Astrocyte (in vitro differentiated cells and primary cell): ENCODE measurements around the gene LRP4. TPM values are rescaled to one million over a fixed set of nuclear protein-coding genes. Genes with fewer than 3 reads are reported as not detected.

Experiments used
- DNase-seq: peaks from one replicate; pipeline ENCODE4 v3.0.0-alpha.2; 2010; ENCODE audit warnings: low read depth
- FAIRE-seq: peaks from 2 replicates; lab custom pipeline; 2011; peaks lifted over from hg19 to GRCh38; lab: Jason Lieb, UNC
- H2AFZ ChIP-seq: 2 replicates; pipeline ENCODE4 v1.6.0; 2012; ENCODE audit warnings: low read depth, low read length, inconsistent platforms
- H3K27ac ChIP-seq: 2 replicates; pipeline ENCODE4 v1.5.1; 2011; ENCODE audit warnings: low read depth, low read length, inconsistent platforms
- H3K27me3 ChIP-seq: 2 replicates; pipeline ENCODE4 v1.6.0; 2011; ENCODE audit warnings: low read length, inconsistent platforms; ENCODE audit not compliant: insufficient read depth
- H3K36me3 ChIP-seq: 2 replicates; pipeline ENCODE4 v1.5.1; 2011; ENCODE audit warnings: low read length, inconsistent platforms; ENCODE audit not compliant: insufficient read depth
- H3K4me1 ChIP-seq: 2 replicates; pipeline ENCODE4 v1.5.1; 2011; ENCODE audit warnings: low read length, inconsistent platforms; ENCODE audit not compliant: insufficient read depth
- H3K4me2 ChIP-seq: 2 replicates; pipeline ENCODE4 v1.6.0; 2012; ENCODE audit warnings: low read length, inconsistent platforms
- H3K4me3 ChIP-seq: 2 replicates; pipeline ENCODE4 v1.5.1; 2011; ENCODE audit warnings: low read depth, mild to moderate bottlenecking, low read length, inconsistent platforms; ENCODE audit not compliant: insufficient read depth
- H3K79me2 ChIP-seq: 2 replicates; pipeline ENCODE4 v1.6.0; 2012; ENCODE audit warnings: mild to moderate bottlenecking, low read length, inconsistent platforms; ENCODE audit not compliant: insufficient read depth
- H3K9ac ChIP-seq: 2 replicates; pipeline ENCODE4 v1.6.0; 2012; ENCODE audit warnings: mild to moderate bottlenecking, low read length, inconsistent platforms
- H3K9me3 ChIP-seq: 2 replicates; pipeline ENCODE4 v1.5.1; 2012; ENCODE audit warnings: low read depth, mild to moderate bottlenecking, low read length, inconsistent platforms; ENCODE audit not compliant: insufficient read depth
- H4K20me1 ChIP-seq: 2 replicates; pipeline ENCODE4 v1.6.0; 2012; ENCODE audit warnings: low read length, inconsistent platforms; ENCODE audit not compliant: insufficient read depth
- H3K27ac Mint-ChIP-seq: one replicate; pipeline ENCODE4 v1.8.0; 2021; ENCODE audit warnings: mild to moderate bottlenecking, mixed read lengths; ENCODE audit not compliant: unreplicated experiment
- H3K27me3 Mint-ChIP-seq: one replicate; pipeline ENCODE4 v1.8.0; 2021; ENCODE audit warnings: low read depth, mixed read lengths; ENCODE audit not compliant: unreplicated experiment
- H3K36me3 Mint-ChIP-seq: one replicate; pipeline ENCODE4 v1.8.0; 2021; ENCODE audit warnings: low read depth, mixed read lengths; ENCODE audit not compliant: unreplicated experiment
- H3K4me1 Mint-ChIP-seq: one replicate; pipeline ENCODE4 v1.8.0; 2021; ENCODE audit warnings: low read depth, mixed read lengths; ENCODE audit not compliant: unreplicated experiment
- H3K4me3 Mint-ChIP-seq: one replicate; pipeline ENCODE4 v1.8.0; 2021; ENCODE audit warnings: mild to moderate bottlenecking, moderate library complexity, mixed read lengths; ENCODE audit not compliant: unreplicated experiment
- H3K9me3 Mint-ChIP-seq: one replicate; pipeline ENCODE4 v1.8.0; 2021; ENCODE audit warnings: mild to moderate bottlenecking, mixed read lengths; ENCODE audit not compliant: unreplicated experiment
- EZH2 ChIP-seq: IDR thresholded peaks from 2 replicates; pipeline ENCODE4 v1.6.1; 2012; ENCODE audit warnings: mild to moderate bottlenecking, low read length, inconsistent platforms; ENCODE audit not compliant: insufficient read depth
- total RNA-seq: library from RNA; stranded (reverse); gene quantifications from 2 replicates; pipeline ENCODE4 v1.2.1, GENCODE V29; 2021
- TF ChIP-seq, protein P1 (sequence below): IDR thresholded peaks from 2 replicates; pipeline ENCODE4 v1.5.1; 2011; ENCODE audit warnings: low read depth, mild to moderate bottlenecking, inconsistent platforms, low read length, moderate library complexity; ENCODE audit not compliant: insufficient read depth

The LRP4 gene
- total RNA-seq, 1 donor from 2014 or later = 19.0 TPM

DNA sequence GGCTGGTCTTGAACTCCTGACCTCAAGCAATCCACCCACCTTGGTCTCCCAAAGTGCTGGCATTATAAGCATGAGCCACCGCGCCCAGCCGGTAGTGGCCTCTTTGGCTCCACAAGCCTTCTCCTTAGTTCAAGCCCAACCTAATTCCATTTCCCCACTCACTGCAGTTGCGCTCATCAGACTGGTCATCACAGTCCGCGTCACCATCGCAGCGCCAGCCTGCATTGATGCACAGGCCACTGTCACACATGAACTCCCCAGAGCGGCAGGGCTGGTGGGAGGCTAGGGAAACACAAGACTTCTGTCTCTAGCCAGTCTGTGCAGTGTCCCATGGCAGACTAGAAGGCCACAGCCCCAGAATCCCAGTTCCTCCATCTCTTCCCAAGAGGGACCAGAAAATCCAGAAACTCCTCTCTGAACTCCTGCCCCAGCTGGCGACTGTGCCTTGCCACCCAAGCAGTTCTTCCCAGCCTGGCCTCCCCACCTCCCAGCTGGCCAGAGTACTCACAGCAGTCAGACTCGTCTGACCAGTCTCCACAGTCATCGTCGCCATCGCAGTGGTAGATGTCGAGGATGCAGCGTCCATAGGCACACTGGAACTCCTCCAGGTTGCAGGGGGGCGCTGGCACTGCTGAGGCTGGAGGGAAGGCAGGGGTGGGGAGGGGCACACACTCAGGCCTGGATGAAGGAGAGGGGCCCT is 19.8 kb downstream of the LRP4 start:
- Histone ChIP-seq H3K27ac (no peak overlapping the region), H3K27me3 (no peaks in the 10 kb centered on the region), H3K36me3 (peaks cover 4% of the 10 kb centered on the region), H3K9me3 (no peaks in the 10 kb centered on the region), H3K4me1 (peaks cover 3% of the 10 kb centered on the region), H4K20me1 (no peaks in the 10 kb centered on the region), H3K79me2 (no peaks in the 10 kb centered on the region), H3K4me2 (no peak overlapping the region), H3K9ac (no peak overlapping the region), H2AFZ (no peak overlapping the region), H3K4me3 (no peak overlapping the region)
- no peak for DNase-seq
- H3K4me1 Mint-ChIP-seq = peaks cover 3% of the 10 kb centered on the region
- H3K9me3 Mint-ChIP-seq = no peaks in the 10 kb centered on the region
- no peak for TF ChIP-seq EZH2
- TF ChIP-seq, protein P1, sequence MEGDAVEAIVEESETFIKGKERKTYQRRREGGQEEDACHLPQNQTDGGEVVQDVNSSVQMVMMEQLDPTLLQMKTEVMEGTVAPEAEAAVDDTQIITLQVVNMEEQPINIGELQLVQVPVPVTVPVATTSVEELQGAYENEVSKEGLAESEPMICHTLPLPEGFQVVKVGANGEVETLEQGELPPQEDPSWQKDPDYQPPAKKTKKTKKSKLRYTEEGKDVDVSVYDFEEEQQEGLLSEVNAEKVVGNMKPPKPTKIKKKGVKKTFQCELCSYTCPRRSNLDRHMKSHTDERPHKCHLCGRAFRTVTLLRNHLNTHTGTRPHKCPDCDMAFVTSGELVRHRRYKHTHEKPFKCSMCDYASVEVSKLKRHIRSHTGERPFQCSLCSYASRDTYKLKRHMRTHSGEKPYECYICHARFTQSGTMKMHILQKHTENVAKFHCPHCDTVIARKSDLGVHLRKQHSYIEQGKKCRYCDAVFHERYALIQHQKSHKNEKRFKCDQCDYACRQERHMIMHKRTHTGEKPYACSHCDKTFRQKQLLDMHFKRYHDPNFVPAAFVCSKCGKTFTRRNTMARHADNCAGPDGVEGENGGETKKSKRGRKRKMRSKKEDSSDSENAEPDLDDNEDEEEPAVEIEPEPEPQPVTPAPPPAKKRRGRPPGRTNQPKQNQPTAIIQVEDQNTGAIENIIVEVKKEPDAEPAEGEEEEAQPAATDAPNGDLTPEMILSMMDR = no peak
- peaks cover 2% of the 10 kb centered on the region for H3K27me3 Mint-ChIP-seq
- H3K27ac Mint-ChIP-seq = no peak overlapping the region
- peaks cover 12% of the 10 kb centered on the region for H3K36me3 Mint-ChIP-seq
- no peak for FAIRE-seq
- H3K4me3 Mint-ChIP-seq = no peak overlapping the region

DNA sequence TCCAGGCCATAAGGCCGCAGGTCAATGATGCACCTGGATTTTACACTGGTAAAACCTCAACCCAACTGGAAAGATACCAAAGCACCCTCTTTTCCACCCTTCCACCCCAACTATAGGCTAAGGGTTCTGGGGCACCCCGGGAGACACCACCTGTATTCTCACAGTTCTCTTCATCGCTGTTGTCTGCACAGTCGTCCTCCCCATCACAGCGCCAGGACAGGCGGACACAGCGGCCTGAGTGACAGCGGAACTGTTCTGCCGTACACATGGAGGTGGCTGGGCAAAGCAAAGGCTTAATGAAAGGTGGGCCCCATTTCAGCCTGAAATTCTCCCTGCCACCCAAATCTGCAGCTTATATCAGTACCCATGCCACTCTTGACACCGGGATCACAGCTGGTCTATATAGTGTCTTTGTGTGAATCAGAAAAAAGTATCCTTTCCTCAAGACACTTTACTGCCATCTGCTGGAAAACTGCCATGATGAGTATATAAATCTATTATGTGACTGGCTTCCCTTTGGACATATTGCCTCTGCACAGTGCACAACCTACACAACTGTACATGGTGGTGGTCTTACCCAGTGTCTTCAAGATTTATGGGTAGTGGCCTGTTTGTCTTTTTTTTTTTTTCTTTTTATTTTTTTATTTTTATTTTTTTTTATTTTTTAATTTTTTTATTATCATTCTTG is 21.5 kb downstream of the LRP4 start:
- Mint-ChIP-seq H3K27ac (no peak overlapping the region), H3K9me3 (no peaks in the 10 kb centered on the region), H3K4me3 (no peak overlapping the region), H3K4me1 (peaks cover 3% of the 10 kb centered on the region), H3K27me3 (peaks cover 2% of the 10 kb centered on the region), H3K36me3 (peaks cover 12% of the 10 kb centered on the region)
- no peak overlapping the region for H3K9ac ChIP-seq
- H4K20me1 ChIP-seq = no peaks in the 10 kb centered on the region
- DNase-seq = no peak
- H3K36me3 ChIP-seq = peaks cover 4% of the 10 kb centered on the region
- peaks cover 3% of the 10 kb centered on the region for H3K4me1 ChIP-seq
- no peak overlapping the region for H2AFZ ChIP-seq
- no peak overlapping the region for H3K27ac ChIP-seq
- H3K9me3 ChIP-seq = no peaks in the 10 kb centered on the region
- no peak overlapping the region for H3K4me3 ChIP-seq
- TF ChIP-seq, protein P1 = peak; percentile 42
- TF ChIP-seq EZH2 = no peak
- no peaks in the 10 kb centered on the region for H3K79me2 ChIP-seq
- H3K4me2 ChIP-seq = no peak overlapping the region
- no peak for FAIRE-seq
- no peaks in the 10 kb centered on the region for H3K27me3 ChIP-seq

DNA sequence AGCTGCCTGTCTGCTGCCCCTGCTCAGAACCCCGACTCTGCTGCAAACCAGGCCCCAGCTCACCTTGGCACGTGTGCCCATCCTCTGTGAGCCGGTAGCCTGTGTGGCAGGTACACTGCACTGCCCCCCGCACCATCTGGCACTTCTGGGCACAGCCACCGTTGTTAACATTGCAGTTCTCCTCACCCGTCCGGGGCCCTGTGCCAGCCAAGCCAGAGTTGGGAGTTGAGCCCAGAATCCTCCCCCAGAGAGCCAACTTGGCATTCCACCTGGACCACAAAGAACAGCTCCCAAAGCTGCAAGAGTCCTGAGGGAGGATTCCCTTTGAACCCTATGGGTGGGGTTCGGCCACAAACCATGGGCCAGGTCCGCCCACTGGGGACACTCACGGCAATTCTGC is 22.5 kb downstream of the LRP4 start:
- Histone ChIP-seq H3K4me2 (no peak overlapping the region), H4K20me1 (no peaks in the 10 kb centered on the region), H3K9me3 (no peaks in the 10 kb centered on the region), H3K27me3 (no peaks in the 10 kb centered on the region), H3K4me3 (no peak overlapping the region), H3K36me3 (peaks cover 4% of the 10 kb centered on the region), H3K4me1 (peaks cover 3% of the 10 kb centered on the region), H3K79me2 (no peaks in the 10 kb centered on the region), H3K9ac (no peak overlapping the region), H2AFZ (no peak overlapping the region), H3K27ac (no peak overlapping the region)
- TF ChIP-seq, protein P1 = no peak
- no peak for TF ChIP-seq EZH2
- FAIRE-seq (no peak), DNase-seq (peak; percentile 17)
- Mint-ChIP-seq H3K36me3 (peaks cover 12% of the 10 kb centered on the region), H3K9me3 (no peaks in the 10 kb centered on the region), H3K4me3 (no peak overlapping the region), H3K27ac (no peak overlapping the region), H3K27me3 (peaks cover 2% of the 10 kb centered on the region), H3K4me1 (peaks cover 3% of the 10 kb centered on the region)
